ENCODE measurements around the gene MAPRE2. TPM values are rescaled to one million over a fixed set of nuclear protein-coding genes. Genes with fewer than 3 reads are reported as not detected.

MAPRE2 gene
- total RNA-seq, 1 experiment from 2014 or later, result 16.4 TPM

DNA sequence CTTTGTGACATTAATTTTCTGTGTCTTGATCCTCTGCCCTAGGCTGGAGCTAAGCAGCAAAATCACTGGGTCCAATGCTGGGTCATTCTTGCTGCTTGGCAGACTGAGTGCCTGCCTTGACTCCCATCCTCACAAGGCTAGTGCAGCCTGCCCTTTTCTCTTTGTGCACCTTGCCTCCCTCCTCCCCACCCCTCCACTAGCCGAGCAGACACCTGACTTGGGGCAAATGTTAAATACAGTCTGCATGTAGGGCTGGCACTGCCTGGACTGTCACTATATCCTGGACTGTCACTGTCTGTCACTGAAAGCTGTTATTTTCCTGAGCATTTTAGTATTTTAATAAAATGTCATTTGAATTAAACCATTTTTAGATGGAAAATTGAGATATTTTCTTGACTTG is 33.4 kb downstream of the MAPRE2 start:
- H3K4me1 ChIP-seq (ENCODE audit: insufficient read depth, low read length, poor library complexity, severe bottlenecking), result no peaks in the 10 kb centered on the region
- TF ChIP-seq, protein P1, sequence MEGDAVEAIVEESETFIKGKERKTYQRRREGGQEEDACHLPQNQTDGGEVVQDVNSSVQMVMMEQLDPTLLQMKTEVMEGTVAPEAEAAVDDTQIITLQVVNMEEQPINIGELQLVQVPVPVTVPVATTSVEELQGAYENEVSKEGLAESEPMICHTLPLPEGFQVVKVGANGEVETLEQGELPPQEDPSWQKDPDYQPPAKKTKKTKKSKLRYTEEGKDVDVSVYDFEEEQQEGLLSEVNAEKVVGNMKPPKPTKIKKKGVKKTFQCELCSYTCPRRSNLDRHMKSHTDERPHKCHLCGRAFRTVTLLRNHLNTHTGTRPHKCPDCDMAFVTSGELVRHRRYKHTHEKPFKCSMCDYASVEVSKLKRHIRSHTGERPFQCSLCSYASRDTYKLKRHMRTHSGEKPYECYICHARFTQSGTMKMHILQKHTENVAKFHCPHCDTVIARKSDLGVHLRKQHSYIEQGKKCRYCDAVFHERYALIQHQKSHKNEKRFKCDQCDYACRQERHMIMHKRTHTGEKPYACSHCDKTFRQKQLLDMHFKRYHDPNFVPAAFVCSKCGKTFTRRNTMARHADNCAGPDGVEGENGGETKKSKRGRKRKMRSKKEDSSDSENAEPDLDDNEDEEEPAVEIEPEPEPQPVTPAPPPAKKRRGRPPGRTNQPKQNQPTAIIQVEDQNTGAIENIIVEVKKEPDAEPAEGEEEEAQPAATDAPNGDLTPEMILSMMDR (conservative IDR thresholded peaks at IDR 0.05; ENCODE audit: low read depth, low read length), result no peak
- TF ChIP-seq EZH2 (IDR thresholded peaks at IDR 0.05; ENCODE audit: borderline replicate concordance, low read depth, low read length, poor library complexity, severe bottlenecking), result no peak
- H3K4me3 ChIP-seq (ENCODE audit: low read depth, low read length, poor library complexity, severe bottlenecking), result no peak overlapping the region
- H3K9me3 ChIP-seq (ENCODE audit: low read depth, low read length, poor library complexity, severe bottlenecking), result no peaks in the 10 kb centered on the region
- no peak overlapping the region for H3K27ac ChIP-seq (ENCODE audit: low read depth, low read length, poor library complexity, severe bottlenecking)
- DNase-seq (ENCODE audit: low spot score), result no peak
- no peaks in the 10 kb centered on the region for H3K36me3 ChIP-seq (ENCODE audit: insufficient read depth, low read length, poor library complexity, severe bottlenecking)
- no TSS peak for BruUV-seq (replicated peaks)
- POLR2A ChIA-PET (ENCODE audit: low non-redundant PET), result no interaction called here
- intact Hi-C loops (cut with micrococcal nuclease; ENCODE audit: unreplicated experiment), result no loop called here
- CTCF ChIA-PET, result no interaction called here
- no peaks in the 10 kb centered on the region for H3K27me3 ChIP-seq (replicated peaks; ENCODE audit: insufficient read depth, low read depth, low read length, poor library complexity)

DNA sequence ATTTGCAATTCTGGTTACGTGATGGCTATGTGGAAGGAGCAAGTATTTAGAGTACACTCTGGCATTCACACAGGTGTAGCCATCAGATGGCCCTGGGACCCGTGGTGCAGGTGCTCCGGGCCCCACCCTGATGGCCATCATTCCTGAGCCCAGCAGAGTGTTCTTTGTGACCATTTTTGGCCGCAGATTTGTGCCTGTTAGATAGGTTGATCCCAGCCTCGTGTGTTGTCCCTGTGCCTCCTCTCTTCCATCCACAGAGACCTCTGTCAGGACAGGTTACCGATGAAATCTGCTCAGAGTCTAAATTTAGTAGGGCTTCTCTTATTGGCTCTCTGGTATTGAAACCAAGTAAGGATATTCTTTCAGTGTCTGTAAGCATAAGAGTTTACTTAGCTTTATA is 33.9 kb downstream of the MAPRE2 start:
- intact Hi-C loops (cut with micrococcal nuclease; ENCODE audit: unreplicated experiment), result no loop called here
- no TSS peak for BruUV-seq (replicated peaks)
- ChIA-PET CTCF (no interaction called here), POLR2A (ENCODE audit: low non-redundant PET) (no interaction called here)
- Histone ChIP-seq H3K9me3 (ENCODE audit: low read depth, low read length, poor library complexity, severe bottlenecking) (no peaks in the 10 kb centered on the region), H3K4me1 (ENCODE audit: insufficient read depth, low read length, poor library complexity, severe bottlenecking) (no peaks in the 10 kb centered on the region), H3K27ac (ENCODE audit: low read depth, low read length, poor library complexity, severe bottlenecking) (no peak overlapping the region), H3K36me3 (ENCODE audit: insufficient read depth, low read length, poor library complexity, severe bottlenecking) (no peaks in the 10 kb centered on the region), H3K4me3 (ENCODE audit: low read depth, low read length, poor library complexity, severe bottlenecking) (no peak overlapping the region), H3K27me3 (replicated peaks; ENCODE audit: insufficient read depth, low read depth, low read length, poor library complexity) (no peaks in the 10 kb centered on the region)
- no peak for TF ChIP-seq EZH2 (IDR thresholded peaks at IDR 0.05; ENCODE audit: borderline replicate concordance, low read depth, low read length, poor library complexity, severe bottlenecking)
- TF ChIP-seq, protein P1 (conservative IDR thresholded peaks at IDR 0.05; ENCODE audit: low read depth, low read length), result no peak
- no peak for DNase-seq (ENCODE audit: low spot score)

DNA sequence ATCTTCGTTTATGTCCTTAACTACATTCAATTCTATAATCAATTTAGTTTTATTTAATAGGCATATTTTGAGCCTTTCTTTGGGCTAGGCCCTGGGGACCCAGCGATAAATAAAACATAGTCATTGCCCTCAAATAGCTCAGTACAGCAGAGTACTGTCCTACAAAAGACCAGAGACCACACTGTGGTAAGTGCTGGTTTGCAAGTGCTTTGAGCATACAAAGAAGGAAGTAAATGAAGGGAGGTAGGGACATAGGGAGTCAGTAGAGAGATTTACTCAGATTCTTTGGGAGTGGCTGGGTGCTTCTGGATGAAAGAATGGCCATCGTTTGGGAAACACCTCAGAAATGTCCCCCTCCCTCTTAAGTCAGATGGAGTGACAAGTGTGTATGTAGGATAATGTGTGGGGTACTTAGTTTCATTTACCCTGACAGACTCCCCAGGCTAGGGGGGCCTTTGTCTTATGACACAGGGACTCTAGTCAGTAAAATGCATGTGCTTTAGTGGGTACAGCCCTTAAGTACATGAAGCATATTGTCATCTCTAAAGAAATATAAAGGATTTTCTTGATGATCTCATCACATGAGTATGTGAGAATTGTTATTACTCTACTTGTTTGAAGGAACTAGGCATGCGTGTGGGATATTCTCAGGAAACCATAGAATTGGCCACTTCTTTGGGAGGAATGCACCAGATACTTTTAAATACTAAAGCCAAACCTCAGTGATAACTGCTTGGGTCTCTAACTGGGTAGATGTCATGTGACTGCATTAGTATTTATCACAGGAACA is 35.1 kb downstream of the MAPRE2 start:
- no TSS peak for BruUV-seq (replicated peaks)
- POLR2A ChIA-PET (ENCODE audit: low non-redundant PET), result no interaction called here

More for the DNA sequence above, 35.1 kb downstream of the MAPRE2 start:
- CTCF ChIA-PET, result no interaction called here
- Histone ChIP-seq H3K4me3 (ENCODE audit: low read depth, low read length, poor library complexity, severe bottlenecking) (no peak overlapping the region), H3K36me3 (ENCODE audit: insufficient read depth, low read length, poor library complexity, severe bottlenecking) (no peaks in the 10 kb centered on the region), H3K27me3 (replicated peaks; ENCODE audit: insufficient read depth, low read depth, low read length, poor library complexity) (no peaks in the 10 kb centered on the region), H3K9me3 (ENCODE audit: low read depth, low read length, poor library complexity, severe bottlenecking) (no peaks in the 10 kb centered on the region), H3K27ac (ENCODE audit: low read depth, low read length, poor library complexity, severe bottlenecking) (no peak overlapping the region), H3K4me1 (ENCODE audit: insufficient read depth, low read length, poor library complexity, severe bottlenecking) (no peaks in the 10 kb centered on the region)
- intact Hi-C loops (cut with micrococcal nuclease; ENCODE audit: unreplicated experiment), result no loop called here
- DNase-seq (ENCODE audit: low spot score), result peak; percentile 50
- TF ChIP-seq, protein P1 (conservative IDR thresholded peaks at IDR 0.05; ENCODE audit: low read depth, low read length), result no peak
- no peak for TF ChIP-seq EZH2 (IDR thresholded peaks at IDR 0.05; ENCODE audit: borderline replicate concordance, low read depth, low read length, poor library complexity, severe bottlenecking)
